ENCODE data around the gene FEN1. TPM values are rescaled to one million over a fixed set of nuclear protein-coding genes. Genes with fewer than 3 reads are reported as not detected.

FEN1 gene
- total and polyA plus RNA-seq, 2 of the 8 experiments (the other 6 are each of a cell fraction or from before 2014, with no cell fraction given): 52.6 to 86.1 TPM

DNA sequence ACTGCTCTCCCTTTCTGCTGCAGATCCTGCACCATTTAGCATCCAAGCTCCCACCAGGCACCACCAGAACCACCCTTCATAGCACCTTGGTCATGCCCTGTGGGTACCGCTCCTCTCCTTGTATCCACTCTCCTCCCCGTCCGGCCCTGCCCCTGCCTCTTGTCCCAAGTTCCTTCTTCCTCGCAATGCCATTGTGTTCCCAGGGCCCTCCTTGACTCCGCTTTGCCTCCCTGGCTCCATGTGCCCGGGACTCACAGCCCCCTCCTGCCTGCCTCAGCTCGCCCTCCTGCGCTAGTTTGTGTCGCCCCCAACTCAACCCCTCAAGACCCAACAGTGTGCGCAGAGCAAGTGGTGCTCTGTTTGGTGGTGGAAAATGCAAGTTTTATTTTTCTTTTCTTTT is 46.2 kb downstream of the FEN1 start:
- CTCF ChIA-PET (ENCODE audit: partially characterized antibody): interaction anchor here (0.7 to 1.1 kb wide), 2 partner anchors 38 to 524 kb away, joined by 3 read pairs; no protein-coding TSS in a partner anchor
- FAIRE-seq: no peak
- Histone ChIP-seq H3K79me2 (ENCODE audit: control insufficient read depth in 1 of 2, insufficient read depth in 2 of 2, low read length in 2 of 2) (peaks cover 0 to 37% of the 10 kb centered on the region in 2 experiments; a peak in 2 of 4 replicates), H2AFZ (ENCODE audit: low read length) (no peak overlapping the region), H3K9me3 (ENCODE audit: insufficient read depth in 2 of 2, low read depth in 1 of 2, low read length in 1 of 2) (no peaks in the 10 kb centered on the region), H2BK15ac (ENCODE audit: low read length) (no peak overlapping the region), H4K20me1 (replicated peaks in 1 of 2; ENCODE audit: control insufficient read depth in 1 of 2, insufficient read depth in 2 of 2, low read length in 2 of 2) (peaks cover 11 to 23% of the 10 kb centered on the region in 2 experiments), H3K14ac (ENCODE audit: insufficient read length) (no peak overlapping the region), H2BK12ac (ENCODE audit: low read depth, low read length) (no peak overlapping the region), H3K9ac (replicated peaks in 1 of 4; ENCODE audit: extremely low read depth in 1 of 4, low read depth in 3 of 4, low read length in 3 of 4) (no peak overlapping the region), H3K4me3 (ENCODE audit: extremely low read depth in 1 of 4, insufficient read depth in 2 of 4, low read depth in 3 of 4, low read length in 4 of 4) (no peak overlapping the region), H3K23ac (ENCODE audit: insufficient read length) (no peak overlapping the region), H4K5ac (ENCODE audit: insufficient read length, low read depth, low read length) (no peak overlapping the region), H4K8ac (ENCODE audit: extremely low read depth, insufficient read depth, low read length) (0 out of 2 replicates have a peak overlapping the region, but pooled peaks have one; percentile 11), H3K79me1 (ENCODE audit: low read depth, low read length) (peaks cover 14% of the 10 kb centered on the region; the same call in 1 of the 2 replicates), H2BK20ac (ENCODE audit: low read length) (no peak overlapping the region), H3K56ac (replicated peaks; ENCODE audit: insufficient read length, low read depth, low read length) (no peak overlapping the region), H3K18ac (ENCODE audit: extremely low read depth, low read length) (no peak overlapping the region), H3K4ac (replicated peaks; ENCODE audit: insufficient read length, low read depth, low read length) (no peak overlapping the region), H3K4me2 (ENCODE audit: insufficient read depth in 1 of 2, low read depth in 2 of 2, low read length in 2 of 2) (no peak overlapping the region), H3K36me3 (ENCODE audit: control insufficient read depth in 2 of 4, insufficient read depth in 4 of 4, low read length in 3 of 4) (peaks cover 32 to 66% (median 54%) of the 10 kb centered on the region in 4 experiments), H3K4me1 (replicated peaks in 1 of 4; ENCODE audit: control insufficient read depth in 3 of 4, insufficient read depth in 4 of 4, low read length in 3 of 4) (peaks cover 5 to 9% (median 8%) of the 10 kb centered on the region in 4 experiments), H3K27ac (ENCODE audit: low read depth, low read length) (no peak overlapping the region), H2AK5ac (ENCODE audit: low read depth, low read length) (no peak overlapping the region), H2BK120ac (replicated peaks; ENCODE audit: low read depth, low read length) (no peak overlapping the region), H3K23me2 (ENCODE audit: low read depth, low read length) (no peaks in the 10 kb centered on the region), H4K91ac (replicated peaks; ENCODE audit: insufficient read length, low read length) (no peak overlapping the region), H3K27me3 (replicated peaks in 1 of 4; ENCODE audit: control insufficient read depth in 3 of 4, extremely low read depth in 1 of 4, insufficient read depth in 3 of 4, low read length in 3 of 4) (no peaks in the 10 kb centered on the region; a peak in 1 of 7 replicates), H2BK5ac (ENCODE audit: low read depth, low read length) (no peak overlapping the region)
- no peak for DNase-seq (ENCODE audit: low read depth in 1 of 2, low spot score in 2 of 2)
- WGBS, 2 experiments (ENCODE audit: extremely low coverage in 1 of 2, insufficient coverage in 1 of 2, insufficient read length in 1 of 2, insufficient replicate concordance in 2 of 2, low coverage in 1 of 2, low lambda C conversion rate in 2 of 2, missing lambda C conversion rate in 1 of 2): 92% methylated on average over 10 of the region's 10 CpGs; no CpG with 5 or more reads in 1 of the 2 experiments
- POLR2A ChIA-PET (ENCODE audit: partially characterized antibody): interaction anchor here (1.0 to 2.7 kb wide), 4 partner anchors 9 to 46 kb away, joined by 3 to 9 read pairs (median 5); partner anchors contain the start of genes FEN1 and TMEM258
- TF ChIP-seq SP4 (IDR thresholded peaks at IDR 0.05; ENCODE audit: low read length) (no peak), RXRA (IDR thresholded peaks at IDR 0.05; ENCODE audit: insufficient read depth, low read depth, low read length) (no peak), CEBPB (IDR thresholded peaks at IDR 0.05; ENCODE audit: low read depth, low read length) (no peak)
